Immature natural killer cell (primary cell): ENCODE results near the gene OR6S1. TPM values are rescaled to one million over a fixed set of nuclear protein-coding genes. Genes with fewer than 3 reads are reported as not detected.

Experiments used
- DNase-seq, 3 donors: peaks; one replicate each; pipeline ENCODE4 v3.0.0; 2022; ENCODE audit warnings: mixed read lengths in 1 of 3
- H3K27ac Mint-ChIP-seq, 6 donors: one replicate each; pipeline ENCODE4 v1.8.0; 2020; ENCODE audit warnings: mixed read lengths in 6 of 6, mild to moderate bottlenecking in 5 of 6, inconsistent platforms in 4 of 6, moderate library complexity in 3 of 6
- H3K27me3 Mint-ChIP-seq, 3 donors: one replicate each; pipeline ENCODE4 v1.8.0; 2020 to 2021; ENCODE audit warnings: low read depth in 3 of 3, mild to moderate bottlenecking in 3 of 3, mixed read lengths in 3 of 3, moderate library complexity in 3 of 3, inconsistent platforms in 1 of 3
- H3K36me3 Mint-ChIP-seq, 3 donors: one replicate each; pipeline ENCODE4 v1.8.0; 2020; ENCODE audit warnings: mixed read lengths in 3 of 3, inconsistent platforms in 2 of 3, mild to moderate bottlenecking in 2 of 3
- H3K4me1 Mint-ChIP-seq, 2 donors: one replicate each; pipeline ENCODE4 v1.8.0; 2020; ENCODE audit warnings: inconsistent platforms in 2 of 2, mild to moderate bottlenecking in 2 of 2, mixed read lengths in 2 of 2, moderate library complexity in 1 of 2
- H3K4me3 Mint-ChIP-seq, 5 donors: one replicate each; pipeline ENCODE4 v1.8.0; 2020; ENCODE audit warnings: mild to moderate bottlenecking in 5 of 5, mixed read lengths in 5 of 5, inconsistent platforms in 3 of 5, moderate library complexity in 3 of 5
- H3K9me3 Mint-ChIP-seq, 6 donors: one replicate each; pipeline ENCODE4 v1.8.0; 2020; ENCODE audit warnings: mild to moderate bottlenecking in 6 of 6, mixed read lengths in 6 of 6, inconsistent platforms in 4 of 6, moderate library complexity in 3 of 6
- polyA plus RNA-seq, 3 donors: library from polyadenylated mRNA; unstranded; fragments of 300-500 nt; fragmentation: Illumina TruSeq; gene quantifications; one replicate each; pipeline ENCODE4 v1.2.3, GENCODE V29; 2021

Gene OR6S1
- polyA plus RNA-seq, 3 donors from 2014 or later = not detected

DNA sequence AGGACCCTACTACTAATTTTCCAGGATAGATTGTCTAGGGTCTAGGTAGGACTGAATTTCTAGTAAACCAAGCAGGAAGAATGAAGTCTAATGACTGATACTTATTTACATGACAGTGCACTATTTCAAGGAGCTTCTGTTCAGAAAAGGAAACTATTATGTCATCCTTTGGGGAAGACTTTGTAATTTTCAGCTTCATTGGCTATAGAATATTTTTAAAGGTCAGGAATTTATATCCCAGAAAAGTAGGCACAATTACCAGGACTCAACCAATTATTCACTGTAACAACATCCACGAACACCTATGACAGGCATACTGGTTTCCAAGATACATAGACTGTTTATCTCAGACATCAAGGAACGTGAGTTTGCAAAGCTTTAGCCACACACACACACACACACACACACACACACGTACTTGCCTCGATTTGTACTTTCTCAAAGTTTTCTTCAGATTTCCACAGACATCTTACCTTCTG, 23.2 kb downstream of the OR6S1 start:
- Mint-ChIP-seq H3K4me3 (peak overlapping the region in 2 of 5 donors; percentile 4 to 52), H3K9me3 (no peaks in the 10 kb centered on the region), H3K27me3 (peaks cover 8 to 12% (median 11%) of the 10 kb centered on the region in 3 donors), H3K36me3 (no peaks in the 10 kb centered on the region), H3K27ac (peak overlapping the region in 2 of 6 donors; percentile 7 to 39), H3K4me1 (peaks cover 17 to 51% of the 10 kb centered on the region in 2 donors)
- no peak for DNase-seq

- Mint-ChIP-seq H3K27ac (peak overlapping the region in 2 of 6 donors; percentile 7 to 59), H3K9me3 (no peaks in the 10 kb centered on the region), H3K4me3 (peak overlapping the region in 3 of 5 donors; percentile 4 to 52 (median 33)), H3K27me3 (peaks cover 3 to 12% (median 7%) of the 10 kb centered on the region in 3 donors), H3K36me3 (no peaks in the 10 kb centered on the region), H3K4me1 (peaks cover 10 to 42% of the 10 kb centered on the region in 2 donors)
- DNase-seq = peak in 1 of 3 donors; percentile 34
These were observed 24.1 kb downstream of the OR6S1 start for GRCh38 chr14:20617138-20618003.

DNA sequence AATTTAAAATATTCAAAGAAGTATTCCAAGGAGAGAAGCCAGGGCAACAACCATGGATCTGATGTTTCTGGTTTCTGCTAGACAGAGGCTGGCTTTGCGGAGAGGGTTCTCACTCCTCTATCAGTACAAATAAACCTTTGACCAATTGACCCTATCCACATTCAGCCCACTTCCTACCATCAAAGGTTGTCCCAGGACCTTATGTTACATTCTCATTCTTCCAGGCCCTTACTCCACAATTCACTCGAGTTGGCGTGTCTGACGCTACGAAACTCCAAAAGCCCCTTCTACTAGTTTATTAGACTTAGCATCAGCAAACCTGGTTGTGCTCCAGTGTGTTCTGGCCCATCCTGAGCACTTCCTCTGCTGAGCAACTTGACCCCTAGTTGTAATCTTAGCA, 25.5 kb downstream of the OR6S1 start:
- DNase-seq = no peak
- Mint-ChIP-seq H3K36me3 (no peaks in the 10 kb centered on the region), H3K9me3 (no peaks in the 10 kb centered on the region), H3K4me1 (peaks cover 10 to 32% of the 10 kb centered on the region in 2 donors), H3K4me3 (no peak overlapping the region), H3K27me3 (peaks cover 3 to 6% (median 6%) of the 10 kb centered on the region in 3 donors), H3K27ac (no peak overlapping the region)

DNA sequence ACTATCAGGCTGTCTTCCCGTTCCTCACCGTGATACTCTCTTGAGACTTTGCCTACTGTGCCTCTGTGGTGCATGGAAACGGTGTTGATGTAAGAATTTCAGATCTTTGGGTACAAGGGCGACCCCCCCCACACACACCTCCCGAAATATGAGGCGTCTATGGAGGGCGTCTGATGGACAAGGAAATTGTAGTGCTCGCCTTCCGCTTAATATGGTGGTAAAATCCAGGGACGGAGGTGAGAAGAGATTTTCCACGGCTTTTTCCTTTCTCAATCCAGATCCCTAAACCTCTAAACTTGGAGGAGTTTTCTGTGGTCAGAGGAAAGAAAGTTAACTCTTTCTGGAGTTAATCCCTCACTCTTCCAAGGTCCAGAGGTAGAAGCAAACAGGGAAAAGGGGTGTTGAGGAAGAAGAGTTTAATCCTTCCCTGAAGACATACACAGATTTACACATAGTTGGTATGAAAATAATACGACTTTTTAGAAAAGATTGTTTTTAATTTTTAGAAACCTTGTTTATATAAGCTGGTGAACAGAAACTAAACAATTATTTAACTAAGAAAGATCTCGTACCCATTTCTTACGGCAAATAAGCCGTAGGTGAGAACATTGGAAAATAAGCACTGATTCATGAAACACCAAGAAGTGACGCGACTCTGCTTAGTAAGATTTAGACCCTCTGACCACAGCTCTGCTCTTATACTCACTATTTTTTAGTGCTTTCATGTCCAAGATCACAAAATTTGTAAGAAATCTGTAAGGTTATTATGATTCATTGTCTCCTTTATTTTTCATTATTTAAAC, 27.3 kb downstream of the OR6S1 start:
- Mint-ChIP-seq H3K9me3 (no peaks in the 10 kb centered on the region), H3K4me1 (peaks cover 10 to 32% of the 10 kb centered on the region in 2 donors), H3K4me3 (no peak overlapping the region), H3K27ac (peak overlapping the region in 1 of 6 donors; percentile 21), H3K27me3 (peaks cover 2 to 6% (median 3%) of the 10 kb centered on the region in 3 donors), H3K36me3 (no peaks in the 10 kb centered on the region)
- DNase-seq = no peak

DNA sequence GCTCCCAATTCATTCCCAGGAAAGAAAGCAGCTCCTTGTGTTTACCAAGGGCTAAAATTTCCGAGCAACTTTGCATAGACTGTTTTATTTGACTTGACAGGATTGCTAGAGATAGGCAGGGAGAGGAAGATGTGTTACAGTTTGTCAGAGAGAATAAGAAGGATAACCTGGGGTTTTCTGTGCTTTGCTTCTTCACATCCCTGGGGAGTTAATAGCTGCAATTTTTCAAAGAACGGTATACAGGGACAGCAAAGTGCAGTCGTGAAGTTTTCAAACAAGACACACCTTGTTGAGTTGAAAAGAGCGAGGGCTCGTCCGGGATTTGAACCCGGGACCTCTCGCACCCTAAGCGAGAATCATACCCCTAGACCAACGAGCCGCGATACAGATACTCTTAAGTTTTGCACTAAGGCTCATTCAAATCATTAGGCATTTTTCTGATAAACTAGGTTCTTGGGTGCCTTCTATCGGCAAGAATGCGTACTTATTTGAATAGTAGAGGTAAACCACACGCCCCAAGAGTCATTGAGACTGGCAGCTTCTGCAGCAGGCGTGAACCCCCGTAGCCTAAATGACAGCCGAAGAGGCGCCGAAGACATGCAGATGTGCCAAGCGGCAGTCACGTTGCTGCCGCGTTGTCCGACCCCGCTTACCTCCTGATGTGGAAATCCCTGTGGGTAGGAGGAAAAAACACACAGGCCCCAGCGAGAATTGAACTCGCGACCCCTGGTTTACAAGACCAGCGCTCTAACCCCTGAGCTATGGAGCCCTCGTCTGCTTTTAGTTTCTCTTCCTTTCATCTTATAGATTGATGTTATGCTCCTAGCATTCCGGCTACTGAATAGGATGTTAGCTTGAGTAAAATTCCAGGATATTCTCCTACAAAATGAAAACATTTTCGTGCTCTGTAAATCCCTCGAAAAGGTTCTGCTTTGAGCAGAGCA, 28.1 kb downstream of the OR6S1 start:
- H3K27me3 Mint-ChIP-seq = peaks cover 2 to 3% (median 3%) of the 10 kb centered on the region in 3 donors
- H3K27ac Mint-ChIP-seq = no peak overlapping the region
- no peaks in the 10 kb centered on the region for H3K9me3 Mint-ChIP-seq
- peaks cover 10 to 24% of the 10 kb centered on the region in 2 donors for H3K4me1 Mint-ChIP-seq
- no peaks in the 10 kb centered on the region for H3K36me3 Mint-ChIP-seq
- peak; percentile 89 to 94 (median 93) for DNase-seq
- H3K4me3 Mint-ChIP-seq = no peak overlapping the region

GRCh38 chr14:20612403-20612802, 29.1 kb downstream of the OR6S1 start:
- no peak overlapping the region for H3K4me3 Mint-ChIP-seq
- no peaks in the 10 kb centered on the region for H3K9me3 Mint-ChIP-seq
- no peaks in the 10 kb centered on the region for H3K36me3 Mint-ChIP-seq
- peaks cover 3 to 14% of the 10 kb centered on the region in 2 donors for H3K4me1 Mint-ChIP-seq
- no peak for DNase-seq
- H3K27ac Mint-ChIP-seq = no peak overlapping the region
- H3K27me3 Mint-ChIP-seq = peaks cover 2 to 3% (median 3%) of the 10 kb centered on the region in 3 donors

- H3K4me1 Mint-ChIP-seq = peaks cover 0 to 3% of the 10 kb centered on the region in 2 donors
- no peak overlapping the region for H3K4me3 Mint-ChIP-seq
- no peaks in the 10 kb centered on the region for H3K9me3 Mint-ChIP-seq
- DNase-seq = no peak
- peaks cover 0 to 2% (median 2%) of the 10 kb centered on the region in 3 donors for H3K27me3 Mint-ChIP-seq
- H3K36me3 Mint-ChIP-seq = no peaks in the 10 kb centered on the region
- H3K27ac Mint-ChIP-seq = no peak overlapping the region
These were observed 30.2 kb downstream of the OR6S1 start for GRCh38 chr14:20611277-20611676.

DNA sequence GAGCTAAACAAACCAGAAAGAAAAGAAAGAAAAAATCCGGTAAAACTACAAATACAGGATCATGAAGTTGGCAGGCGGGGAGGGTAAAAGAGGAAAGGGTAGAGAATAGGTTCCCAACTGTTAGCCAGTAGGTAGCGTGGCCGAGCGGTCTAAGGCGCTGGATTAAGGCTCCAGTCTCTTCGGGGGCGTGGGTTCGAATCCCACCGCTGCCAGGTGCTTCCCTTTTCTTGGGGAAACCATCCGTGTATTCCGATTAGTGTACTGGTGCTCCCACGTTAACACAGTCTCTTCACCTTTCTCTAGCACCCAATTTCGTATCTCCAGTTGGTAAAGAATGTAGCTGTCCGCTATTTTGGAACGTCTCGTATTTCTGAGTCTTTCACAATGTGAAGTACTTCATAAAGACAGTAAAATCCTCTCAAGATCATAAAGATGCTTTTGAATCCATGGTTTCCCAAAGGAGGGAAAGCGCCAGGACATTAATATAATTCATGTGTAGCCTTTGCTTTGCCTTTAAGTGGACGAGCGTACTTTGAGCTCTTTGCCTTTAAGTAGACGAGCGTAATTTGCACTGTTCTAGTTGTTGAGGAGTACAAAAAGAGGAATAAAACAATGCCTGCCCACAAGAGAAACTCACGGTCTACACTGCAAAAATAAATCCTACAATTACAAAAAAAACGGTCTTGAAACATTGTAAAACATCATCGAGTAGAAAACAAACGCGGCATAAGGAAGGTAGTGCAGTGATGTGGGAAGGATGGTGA, 31.3 kb downstream of the OR6S1 start:
- Mint-ChIP-seq H3K27ac (no peak overlapping the region), H3K4me3 (no peak overlapping the region), H3K36me3 (no peaks in the 10 kb centered on the region), H3K27me3 (no peaks in the 10 kb centered on the region), H3K4me1 (no peaks in the 10 kb centered on the region), H3K9me3 (no peaks in the 10 kb centered on the region)
- peak; percentile 72 to 79 (median 75) for DNase-seq

GRCh38 chr14:20609215-20610001, 32.1 kb downstream of the OR6S1 start:
- no peaks in the 10 kb centered on the region for H3K27me3 Mint-ChIP-seq
- H3K4me1 Mint-ChIP-seq = no peaks in the 10 kb centered on the region
- DNase-seq = peak; percentile 81 to 83 (median 81)
- H3K9me3 Mint-ChIP-seq = no peaks in the 10 kb centered on the region
- no peak overlapping the region for H3K4me3 Mint-ChIP-seq
- no peaks in the 10 kb centered on the region for H3K36me3 Mint-ChIP-seq
- no peak overlapping the region for H3K27ac Mint-ChIP-seq

- no peaks in the 10 kb centered on the region for H3K36me3 Mint-ChIP-seq
- no peak for DNase-seq
- no peaks in the 10 kb centered on the region for H3K9me3 Mint-ChIP-seq
- no peaks in the 10 kb centered on the region for H3K4me1 Mint-ChIP-seq
- no peaks in the 10 kb centered on the region for H3K27me3 Mint-ChIP-seq
- H3K4me3 Mint-ChIP-seq = peak overlapping the region in 1 of 5 donors; percentile 11
- no peak overlapping the region for H3K27ac Mint-ChIP-seq
These were observed 32.9 kb downstream of the OR6S1 start for GRCh38 chr14:20608383-20609110.

- no peaks in the 10 kb centered on the region for H3K27me3 Mint-ChIP-seq
- no peak overlapping the region for H3K4me3 Mint-ChIP-seq
- DNase-seq = no peak
These were observed 33.9 kb downstream of the OR6S1 start for GRCh38 chr14:20607617-20608016.

More at GRCh38 chr14:20607617-20608016, 33.9 kb downstream of the OR6S1 start:
- H3K4me1 Mint-ChIP-seq = no peaks in the 10 kb centered on the region
- no peak overlapping the region for H3K27ac Mint-ChIP-seq
- H3K36me3 Mint-ChIP-seq = no peaks in the 10 kb centered on the region
- H3K9me3 Mint-ChIP-seq = no peaks in the 10 kb centered on the region
